ENCODE results near the gene HTR3C.

The HTR3C gene

GRCh38 chr3:184096811-184097383 lies 44.0 kb downstream of the HTR3C start, which contains the start of gene HTR3E:
Gene HTR3E (plus strand): TSS chr3:184097064. CDS start chr3:184097530, 466 bp downstream.
- DNase-seq, result no peak

GRCh38 chr3:184097556-184097955 lies 44.7 kb downstream of the HTR3C start:
- DNase-seq, result no peak

GRCh38 chr3:184099806-184100686 lies 47.2 kb downstream of the HTR3C start:
- DNase-seq, result no peak
